ENCODE measurements around the gene NOL4L.

The NOL4L gene

DNA sequence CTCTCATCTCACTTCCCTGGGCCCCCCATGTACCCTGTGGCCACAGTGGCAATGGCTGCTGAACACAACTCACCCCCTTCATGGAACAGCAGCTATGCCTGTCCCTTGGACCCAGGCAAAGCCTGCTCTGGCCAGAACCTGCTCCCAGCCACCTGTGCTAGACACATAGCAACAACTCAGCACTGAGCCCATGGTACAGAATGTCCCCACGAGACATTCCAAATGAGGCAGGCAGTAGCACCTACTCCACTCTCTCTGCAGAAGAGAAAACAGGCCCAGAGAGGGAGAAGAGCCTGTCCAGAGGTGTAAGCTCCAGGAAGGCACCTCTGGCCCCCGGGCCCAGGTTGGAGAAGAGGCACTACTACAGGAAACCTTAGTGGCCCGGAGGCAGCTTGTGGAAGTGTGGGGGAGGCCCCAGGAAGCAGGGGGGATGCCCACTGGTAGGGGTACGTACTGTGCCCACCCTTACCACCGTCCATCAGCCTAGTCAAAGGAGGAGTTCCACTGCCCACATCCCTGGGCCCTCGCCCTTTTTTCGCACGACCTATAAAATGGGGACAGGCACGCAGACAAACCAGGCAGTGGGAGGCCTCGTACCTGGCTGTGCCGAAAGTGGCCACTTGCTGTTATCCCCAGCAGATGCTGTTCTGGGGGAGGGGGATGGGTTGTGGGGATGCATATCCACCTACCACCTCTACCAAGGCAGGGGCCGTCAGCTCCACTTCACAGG lies 129.8 kb downstream of the NOL4L start:
- H3K56ac ChIP-seq (ENCODE audit: low read length), result no peak overlapping the region
- no peaks in the 10 kb centered on the region for H3K79me1 ChIP-seq (ENCODE audit: low read length)
- no peak overlapping the region for H4K5ac ChIP-seq (ENCODE audit: low read length)
- H3K4me1 ChIP-seq (ENCODE audit: control insufficient read depth, low read depth, low read length), result peaks cover 2% of the 10 kb centered on the region
- no peak overlapping the region for H2BK5ac ChIP-seq (ENCODE audit: low read length)
- no peak overlapping the region for H2BK15ac ChIP-seq (replicated peaks; ENCODE audit: low read depth)
- no CpG with 5 or more reads among the region's 12 CpGs for WGBS (ENCODE audit: extremely low coverage, insufficient coverage, low lambda C conversion rate)
- no peak overlapping the region for H4K8ac ChIP-seq (ENCODE audit: low read depth, low read length)
- no peaks in the 10 kb centered on the region for H3K27me3 ChIP-seq (ENCODE audit: insufficient read depth, low read length, poor library complexity)
- H2BK120ac ChIP-seq (ENCODE audit: low read depth, low read length), result no peak overlapping the region
- no peaks in the 10 kb centered on the region for H3K36me3 ChIP-seq (ENCODE audit: control insufficient read depth, insufficient read depth, low read length)
- no peak overlapping the region for H3K27ac ChIP-seq (ENCODE audit: low read depth, low read length)
- DNase-seq, result no peak
- no peaks in the 10 kb centered on the region for H3K79me2 ChIP-seq (ENCODE audit: control insufficient read depth, insufficient read depth, low read length)
- H3K23ac ChIP-seq (ENCODE audit: low read length), result no peak overlapping the region
- H3K9ac ChIP-seq (ENCODE audit: low read length), result no peak overlapping the region
- H3K4me2 ChIP-seq (ENCODE audit: low read length), result no peak overlapping the region
- H3K4ac ChIP-seq (ENCODE audit: low read depth, low read length), result no peak overlapping the region
- H3K4me3 ChIP-seq (ENCODE audit: low read length), result no peak overlapping the region
- no peak overlapping the region for H2AK5ac ChIP-seq (ENCODE audit: low read length)
- H3K18ac ChIP-seq (ENCODE audit: low read length), result no peak overlapping the region

DNA sequence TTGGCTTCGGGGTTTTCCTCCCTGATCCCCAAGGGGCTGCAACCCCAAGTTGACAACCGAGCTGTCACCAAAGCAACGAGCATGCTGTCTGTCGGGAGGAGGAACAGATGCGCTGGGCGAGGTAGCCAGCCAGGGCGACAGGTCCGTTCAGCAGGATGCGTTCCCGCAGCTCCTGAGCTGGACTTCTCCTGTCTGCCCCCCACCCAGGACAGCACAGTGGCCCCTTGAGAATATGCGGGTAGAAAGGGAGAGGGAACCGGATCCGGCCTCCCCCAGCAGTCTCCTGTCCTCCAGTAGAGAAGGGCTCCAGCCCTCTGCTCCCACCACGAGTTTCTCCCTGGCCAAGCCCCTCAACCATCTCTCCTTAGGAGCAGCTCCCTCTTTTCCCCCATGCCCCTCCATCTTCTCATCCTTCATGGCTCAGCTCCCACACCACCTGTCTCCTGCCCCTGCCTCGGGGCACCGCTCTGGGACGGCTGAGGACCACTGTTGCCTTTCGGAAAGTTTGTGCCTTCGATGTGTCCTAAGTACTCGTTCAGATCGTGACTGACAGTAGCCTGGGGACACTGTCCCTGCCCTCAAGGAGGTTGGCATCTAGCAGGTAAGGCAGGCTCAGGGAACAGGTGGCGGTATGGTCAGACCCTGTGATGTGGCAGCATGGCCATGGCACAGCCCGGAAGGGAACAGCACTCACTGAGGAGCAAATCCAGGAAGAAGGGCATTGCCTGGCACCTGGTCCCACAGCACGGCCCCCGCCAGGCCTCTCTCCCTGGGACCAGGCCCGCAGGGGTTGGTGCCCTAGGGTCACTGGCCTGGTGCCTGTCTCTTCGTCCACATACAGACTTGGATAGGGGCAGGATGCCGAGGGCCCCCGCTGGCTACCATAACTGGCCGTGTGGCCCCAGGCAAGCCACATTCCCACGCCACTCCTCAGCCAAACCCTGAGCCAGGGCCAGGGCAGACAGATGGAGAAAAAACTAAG lies 130.7 kb downstream of the NOL4L start:
- H3K9ac ChIP-seq (ENCODE audit: low read length), result no peak overlapping the region
- no peaks in the 10 kb centered on the region for H3K79me1 ChIP-seq (ENCODE audit: low read length)
- DNase-seq, result no peak
- no peak overlapping the region for H3K23ac ChIP-seq (ENCODE audit: low read length)
- H4K8ac ChIP-seq (ENCODE audit: low read depth, low read length), result no peak overlapping the region
- no peak overlapping the region for H3K27ac ChIP-seq (ENCODE audit: low read depth, low read length)
- no peaks in the 10 kb centered on the region for H3K36me3 ChIP-seq (ENCODE audit: control insufficient read depth, insufficient read depth, low read length)
- H3K18ac ChIP-seq (ENCODE audit: low read length), result no peak overlapping the region
- no peaks in the 10 kb centered on the region for H3K79me2 ChIP-seq (ENCODE audit: control insufficient read depth, insufficient read depth, low read length)
- H3K4me3 ChIP-seq (ENCODE audit: low read length), result no peak overlapping the region
- H3K56ac ChIP-seq (ENCODE audit: low read length), result no peak overlapping the region
- no peak overlapping the region for H2BK15ac ChIP-seq (replicated peaks; ENCODE audit: low read depth)
- H2BK120ac ChIP-seq (ENCODE audit: low read depth, low read length), result no peak overlapping the region
- no peak overlapping the region for H3K4me2 ChIP-seq (ENCODE audit: low read length)
- no peak overlapping the region for H3K4ac ChIP-seq (ENCODE audit: low read depth, low read length)
- H2BK5ac ChIP-seq (ENCODE audit: low read length), result no peak overlapping the region
- no peaks in the 10 kb centered on the region for H3K27me3 ChIP-seq (ENCODE audit: insufficient read depth, low read length, poor library complexity)
- no CpG with 5 or more reads among the region's 31 CpGs for WGBS (ENCODE audit: extremely low coverage, insufficient coverage, low lambda C conversion rate)
- peaks cover 2% of the 10 kb centered on the region for H3K4me1 ChIP-seq (ENCODE audit: control insufficient read depth, low read depth, low read length)
- H2AK5ac ChIP-seq (ENCODE audit: low read length), result no peak overlapping the region
- no peak overlapping the region for H4K5ac ChIP-seq (ENCODE audit: low read length)

DNA sequence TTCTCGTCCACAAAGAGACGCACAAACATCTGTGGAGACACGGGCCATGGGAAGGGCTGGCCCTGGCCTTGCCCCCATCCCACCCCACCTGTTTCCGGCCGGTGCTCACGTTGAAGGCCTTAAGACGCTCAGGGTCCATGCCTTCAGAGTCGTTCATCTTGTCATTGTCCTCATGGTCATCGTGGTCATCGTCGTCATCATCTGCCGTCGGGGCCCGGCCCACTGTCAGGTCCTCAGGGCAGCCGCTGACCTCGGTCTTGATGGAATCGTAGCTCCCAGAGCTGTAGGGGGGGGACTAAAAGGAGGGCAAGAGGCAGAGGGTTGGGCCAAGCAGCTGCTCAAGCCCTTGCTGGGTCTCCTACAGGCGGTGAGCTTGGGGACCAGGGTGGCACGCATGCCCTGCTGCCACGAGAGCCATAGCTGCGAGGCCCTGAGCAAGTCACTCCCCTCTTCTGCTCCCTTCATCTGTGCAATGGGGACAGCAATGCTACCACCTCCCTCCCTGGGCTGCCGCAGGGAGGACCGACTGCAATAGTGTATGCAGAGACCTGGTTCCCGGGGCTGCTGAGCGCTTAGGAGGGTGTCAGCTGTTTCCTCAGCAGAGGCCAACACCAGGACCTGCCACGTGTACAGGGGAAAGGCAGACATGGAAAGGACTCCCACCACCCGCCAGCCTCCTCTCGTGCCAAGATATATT lies 131.5 kb downstream of the NOL4L start:
- no peak overlapping the region for H3K23ac ChIP-seq (ENCODE audit: low read length)
- H4K8ac ChIP-seq (ENCODE audit: low read depth, low read length), result no peak overlapping the region
- no peak overlapping the region for H3K56ac ChIP-seq (ENCODE audit: low read length)
- H3K27ac ChIP-seq (ENCODE audit: low read depth, low read length), result no peak overlapping the region
- H3K79me1 ChIP-seq (ENCODE audit: low read length), result no peaks in the 10 kb centered on the region
- no peak overlapping the region for H2BK5ac ChIP-seq (ENCODE audit: low read length)
- WGBS (ENCODE audit: extremely low coverage, insufficient coverage, low lambda C conversion rate), result no CpG with 5 or more reads among the region's 28 CpGs
- no peak for DNase-seq
- H2BK120ac ChIP-seq (ENCODE audit: low read depth, low read length), result no peak overlapping the region
- peaks cover 2% of the 10 kb centered on the region for H3K4me1 ChIP-seq (ENCODE audit: control insufficient read depth, low read depth, low read length)
- no peak overlapping the region for H4K5ac ChIP-seq (ENCODE audit: low read length)
- H3K36me3 ChIP-seq (ENCODE audit: control insufficient read depth, insufficient read depth, low read length), result no peaks in the 10 kb centered on the region
- H3K79me2 ChIP-seq (ENCODE audit: control insufficient read depth, insufficient read depth, low read length), result no peaks in the 10 kb centered on the region
- no peak overlapping the region for H3K9ac ChIP-seq (ENCODE audit: low read length)
- H3K4ac ChIP-seq (ENCODE audit: low read depth, low read length), result no peak overlapping the region
- no peak overlapping the region for H2AK5ac ChIP-seq (ENCODE audit: low read length)
- H3K18ac ChIP-seq (ENCODE audit: low read length), result no peak overlapping the region
- H2BK15ac ChIP-seq (replicated peaks; ENCODE audit: low read depth), result no peak overlapping the region
- H3K27me3 ChIP-seq (ENCODE audit: insufficient read depth, low read length, poor library complexity), result no peaks in the 10 kb centered on the region
- H3K4me3 ChIP-seq (ENCODE audit: low read length), result no peak overlapping the region
- no peak overlapping the region for H3K4me2 ChIP-seq (ENCODE audit: low read length)

GRCh38 chr20:32452776-32453466 lies 132.2 kb downstream of the NOL4L start:
- Histone ChIP-seq H3K79me2 (ENCODE audit: control insufficient read depth, insufficient read depth, low read length) (no peaks in the 10 kb centered on the region), H3K36me3 (ENCODE audit: control insufficient read depth, insufficient read depth, low read length) (no peaks in the 10 kb centered on the region)
- no CpG with 5 or more reads among the region's 24 CpGs for whole genome bisulfite sequencing (ENCODE audit: extremely low coverage, insufficient coverage, low lambda C conversion rate)

DNA sequence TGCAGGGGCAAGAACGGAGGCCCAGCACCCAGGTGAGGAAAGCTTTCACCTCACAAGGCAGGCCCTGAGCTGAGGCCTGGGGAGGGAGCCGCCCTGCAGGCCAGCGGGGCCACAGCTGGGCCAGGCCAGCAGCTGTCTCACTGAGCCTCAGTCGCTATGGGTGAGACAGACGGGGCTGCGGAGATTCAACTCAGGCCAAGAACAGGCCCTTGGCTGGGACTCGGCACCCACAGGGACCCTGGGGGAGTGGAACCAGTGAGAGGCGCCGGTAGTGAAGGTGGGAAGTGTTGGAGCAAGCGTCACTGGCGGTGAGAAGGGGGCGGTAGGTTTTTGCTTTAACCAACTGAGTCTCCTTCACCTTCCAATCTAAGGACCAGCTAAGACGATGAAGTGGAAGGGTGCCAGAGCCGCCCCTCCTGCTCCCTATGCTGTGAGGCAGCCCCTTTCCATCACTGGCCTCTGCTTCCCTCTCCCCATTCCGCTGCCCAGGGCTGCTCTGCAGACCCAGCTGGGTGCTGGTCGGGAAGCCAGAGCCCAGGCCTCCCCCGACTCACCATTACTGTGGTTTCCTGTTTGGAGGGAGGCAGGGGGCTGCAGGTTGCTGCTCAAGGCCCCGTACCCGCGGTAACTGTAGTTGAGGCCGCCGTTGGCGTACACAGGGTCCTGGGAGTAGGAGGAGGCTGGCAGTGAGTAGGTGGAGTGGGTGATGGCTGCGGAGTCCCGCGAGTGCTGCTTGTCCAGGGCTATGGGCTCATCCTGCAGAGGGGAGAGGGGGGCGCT lies 133.3 kb downstream of the NOL4L start:
- Histone ChIP-seq H3K36me3 (ENCODE audit: control insufficient read depth, insufficient read depth, low read length) (no peaks in the 10 kb centered on the region), H3K4me3 (ENCODE audit: low read length) (no peak overlapping the region), H4K5ac (ENCODE audit: low read length) (no peak overlapping the region), H3K27me3 (ENCODE audit: insufficient read depth, low read length, poor library complexity) (no peaks in the 10 kb centered on the region), H3K4me2 (ENCODE audit: low read length) (no peak overlapping the region), H3K23ac (ENCODE audit: low read length) (no peak overlapping the region), H3K4ac (ENCODE audit: low read depth, low read length) (no peak overlapping the region), H2AK5ac (ENCODE audit: low read length) (no peak overlapping the region), H3K4me1 (ENCODE audit: control insufficient read depth, low read depth, low read length) (no peaks in the 10 kb centered on the region), H3K18ac (ENCODE audit: low read length) (no peak overlapping the region), H2BK5ac (ENCODE audit: low read length) (no peak overlapping the region), H3K9ac (ENCODE audit: low read length) (no peak overlapping the region), H4K8ac (ENCODE audit: low read depth, low read length) (no peak overlapping the region), H3K79me2 (ENCODE audit: control insufficient read depth, insufficient read depth, low read length) (no peaks in the 10 kb centered on the region), H2BK120ac (ENCODE audit: low read depth, low read length) (no peak overlapping the region), H3K27ac (ENCODE audit: low read depth, low read length) (no peak overlapping the region), H2BK15ac (replicated peaks; ENCODE audit: low read depth) (no peak overlapping the region), H3K56ac (ENCODE audit: low read length) (no peak overlapping the region), H3K79me1 (ENCODE audit: low read length) (no peaks in the 10 kb centered on the region)
- WGBS (ENCODE audit: extremely low coverage, insufficient coverage, low lambda C conversion rate), result no CpG with 5 or more reads among the region's 27 CpGs
- no peak for DNase-seq

More at GRCh38 chr20:32452776-32453466, 132.2 kb downstream of the NOL4L start:
- H2BK5ac ChIP-seq (ENCODE audit: low read length), result no peak overlapping the region
- H3K4me3 ChIP-seq (ENCODE audit: low read length), result no peak overlapping the region
- H2BK120ac ChIP-seq (ENCODE audit: low read depth, low read length), result no peak overlapping the region
- no peak overlapping the region for H3K56ac ChIP-seq (ENCODE audit: low read length)
- H2AK5ac ChIP-seq (ENCODE audit: low read length), result no peak overlapping the region
- H3K23ac ChIP-seq (ENCODE audit: low read length), result no peak overlapping the region
- H3K9ac ChIP-seq (ENCODE audit: low read length), result no peak overlapping the region
- H3K27ac ChIP-seq (ENCODE audit: low read depth, low read length), result no peak overlapping the region
- H2BK15ac ChIP-seq (replicated peaks; ENCODE audit: low read depth), result no peak overlapping the region
- no peak for DNase-seq
- H4K8ac ChIP-seq (ENCODE audit: low read depth, low read length), result no peak overlapping the region
- peaks cover 2% of the 10 kb centered on the region for H3K4me1 ChIP-seq (ENCODE audit: control insufficient read depth, low read depth, low read length)
- H3K79me1 ChIP-seq (ENCODE audit: low read length), result no peaks in the 10 kb centered on the region
- H4K5ac ChIP-seq (ENCODE audit: low read length), result no peak overlapping the region
- H3K27me3 ChIP-seq (ENCODE audit: insufficient read depth, low read length, poor library complexity), result no peaks in the 10 kb centered on the region
- H3K18ac ChIP-seq (ENCODE audit: low read length), result no peak overlapping the region
- no peak overlapping the region for H3K4ac ChIP-seq (ENCODE audit: low read depth, low read length)
- no peak overlapping the region for H3K4me2 ChIP-seq (ENCODE audit: low read length)

All from mesendoderm (in vitro differentiated cells).